H54 (cell line): Measurements from ENCODE around the gene B4GALT1.

Experiments
- DNase-seq: peaks from one replicate; pipeline ENCODE4 v3.0.0; 2011; ENCODE audit warnings: low spot score, mixed read lengths; ENCODE audit not compliant: insufficient read length
- FAIRE-seq: peaks from 3 replicates; lab custom pipeline; 2011; peaks lifted over from hg19 to GRCh38; lab: Jason Lieb, UNC
- POLR2A ChIP-seq: IDR thresholded peaks from 2 replicates; pipeline ENCODE4 v1.6.1; 2011; ENCODE audit warnings: low read depth, mild to moderate bottlenecking, low read length

The B4GALT1 gene

DNA sequence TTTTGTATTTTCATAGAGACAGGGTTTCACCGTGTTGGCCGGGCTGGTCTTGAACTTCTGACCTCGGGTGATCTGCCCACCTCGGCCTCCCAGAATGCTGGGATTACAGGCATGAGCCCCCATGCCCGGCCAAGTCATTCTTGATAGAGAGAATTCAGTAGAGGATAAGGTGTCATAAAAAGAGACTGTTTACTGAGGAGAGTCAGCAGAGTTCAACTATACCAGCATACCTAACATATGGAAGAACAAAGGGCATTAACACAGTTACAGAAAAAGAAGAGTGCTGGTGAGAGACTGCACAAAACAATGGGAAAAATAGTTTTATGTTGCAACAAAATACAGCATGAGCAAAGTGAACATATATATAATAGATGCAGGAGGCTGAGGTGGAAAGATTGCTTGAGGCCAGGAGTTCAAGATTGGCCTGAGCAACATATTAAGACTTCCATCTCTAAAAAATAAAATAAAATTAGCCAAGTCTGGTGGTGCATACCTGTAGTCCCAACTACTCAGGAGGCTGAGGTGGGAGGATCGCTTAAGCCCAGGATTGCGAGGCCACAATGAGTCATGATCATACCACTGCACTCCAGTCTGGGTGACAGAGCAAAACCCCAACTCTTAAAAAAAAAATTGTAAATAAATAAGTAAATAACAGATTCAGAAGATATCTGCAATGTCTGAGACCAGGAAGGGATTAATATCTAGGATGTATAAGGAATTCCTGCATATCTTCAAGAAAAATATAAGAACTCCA, 19.5 kb downstream of the B4GALT1 start:
- TF ChIP-seq POLR2A: no peak
- FAIRE-seq: no peak
- no peak for DNase-seq

- no peak for TF ChIP-seq POLR2A
- no peak for FAIRE-seq
Observed at GRCh38 chr9:33146298-33146697, 20.8 kb downstream of the B4GALT1 start.

GRCh38 chr9:33144551-33144950, 22.6 kb downstream of the B4GALT1 start:
- DNase-seq: no peak
- no peak for FAIRE-seq
- TF ChIP-seq POLR2A: no peak

More at GRCh38 chr9:33146298-33146697, 20.8 kb downstream of the B4GALT1 start:
- no peak for DNase-seq

- no peak for TF ChIP-seq POLR2A
- FAIRE-seq (no peak), DNase-seq (no peak)
Observed at GRCh38 chr9:33143241-33143661, 23.9 kb downstream of the B4GALT1 start.

DNA sequence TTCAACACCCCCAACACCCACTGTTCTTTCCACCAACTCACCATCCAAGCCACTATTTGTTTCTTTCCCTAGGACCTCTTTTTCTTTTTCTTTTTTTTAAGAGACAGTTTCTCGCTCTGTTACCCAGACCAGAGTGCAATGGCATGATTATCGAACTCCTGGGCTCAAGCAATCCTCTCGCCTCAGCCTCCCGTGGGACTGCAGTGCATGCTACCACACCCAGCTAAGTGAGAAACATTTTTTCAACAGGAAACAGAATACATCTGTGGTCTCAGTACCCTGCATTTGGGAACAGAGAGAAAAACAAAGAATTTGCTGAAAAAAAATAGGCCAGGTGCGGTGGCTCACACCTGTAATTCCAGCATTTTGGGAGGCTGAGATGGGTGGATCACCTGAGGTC, 24.6 kb downstream of the B4GALT1 start:
- FAIRE-seq: no peak
- DNase-seq: no peak
- no peak for TF ChIP-seq POLR2A

DNA sequence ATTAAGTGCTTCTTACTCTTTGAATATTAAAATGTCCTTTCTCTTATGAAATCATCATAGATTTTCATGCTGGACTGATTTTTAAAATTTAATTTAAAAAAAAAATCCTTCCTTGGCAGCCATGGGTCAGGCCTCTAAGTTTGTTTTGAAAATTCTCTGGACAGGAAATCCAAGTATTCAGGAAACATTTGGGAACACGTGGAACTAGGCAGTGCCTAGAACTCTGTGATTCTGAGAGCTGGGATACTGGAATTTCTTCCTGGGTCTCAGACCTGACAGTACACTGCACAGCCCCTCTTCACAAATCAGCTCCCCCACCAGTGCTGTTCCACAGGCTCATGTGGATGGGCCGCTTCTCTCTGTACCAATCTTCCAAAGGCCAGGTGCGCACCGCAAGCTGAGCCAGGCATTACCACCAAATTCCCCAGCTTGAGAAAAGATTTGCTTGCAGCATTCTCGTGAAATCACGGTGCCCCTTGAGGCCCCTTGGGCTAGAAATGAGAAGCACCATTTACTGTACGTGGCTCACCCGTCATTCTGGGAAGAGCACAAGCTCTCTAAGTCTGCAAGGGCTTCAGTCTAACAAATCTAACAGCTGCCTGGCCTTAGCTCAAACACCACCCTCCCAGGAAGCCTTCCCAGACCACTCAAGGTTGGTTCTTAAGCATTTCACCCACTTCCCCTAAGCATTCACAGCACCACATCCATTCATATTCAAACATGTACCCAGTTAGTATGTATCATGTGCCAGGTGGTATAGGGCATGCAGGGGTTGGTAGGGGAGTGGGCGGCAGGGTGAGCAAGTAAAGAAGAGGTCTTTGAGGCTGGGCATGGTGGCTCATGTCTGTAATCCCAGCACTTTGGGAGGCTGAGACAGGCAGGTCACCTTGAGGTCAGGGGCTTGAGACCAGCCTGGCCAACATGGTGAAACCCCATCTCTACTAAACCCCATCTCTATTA, 26.5 kb downstream of the B4GALT1 start:
- FAIRE-seq (no peak), DNase-seq (no peak)
- TF ChIP-seq POLR2A: no peak

- FAIRE-seq (no peak), DNase-seq (no peak)
- no peak for TF ChIP-seq POLR2A
Observed at GRCh38 chr9:33139421-33140228, 27.5 kb downstream of the B4GALT1 start.

- no peak for DNase-seq
- FAIRE-seq: no peak
- no peak for TF ChIP-seq POLR2A
Observed at GRCh38 chr9:33138768-33139167, 28.4 kb downstream of the B4GALT1 start.

- TF ChIP-seq POLR2A: no peak
- no peak for FAIRE-seq
Observed at GRCh38 chr9:33137781-33138264, 29.3 kb downstream of the B4GALT1 start.

GRCh38 chr9:33136721-33137670, 30.1 kb downstream of the B4GALT1 start:
- no peak for FAIRE-seq
- no peak for DNase-seq
- no peak for TF ChIP-seq POLR2A

More at GRCh38 chr9:33137781-33138264, 29.3 kb downstream of the B4GALT1 start:
- no peak for DNase-seq

DNA sequence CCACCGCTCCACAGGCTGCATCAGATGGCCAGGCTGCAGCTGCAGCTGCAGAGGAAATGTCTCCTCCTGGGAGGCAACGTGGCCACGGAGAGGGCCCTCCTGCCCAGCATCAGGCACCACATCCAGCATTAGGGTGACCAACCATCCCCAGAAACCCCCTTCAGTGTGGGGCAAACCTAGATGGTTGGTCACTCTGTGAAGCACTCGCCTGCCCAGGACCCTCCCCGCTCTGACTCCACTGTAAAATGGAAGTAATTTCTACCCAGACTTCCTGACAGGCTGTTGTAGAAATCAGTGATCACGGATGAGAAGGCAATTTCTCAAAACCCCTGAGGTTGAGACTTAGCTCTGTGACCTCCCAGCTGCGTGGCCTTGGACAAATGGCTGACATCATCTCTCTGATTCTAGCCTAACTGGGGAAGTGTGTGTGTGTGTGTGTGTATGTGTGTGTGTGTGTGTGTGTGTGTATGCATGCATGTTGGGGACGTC, 31.6 kb downstream of the B4GALT1 start:
- no peak for FAIRE-seq

DNA sequence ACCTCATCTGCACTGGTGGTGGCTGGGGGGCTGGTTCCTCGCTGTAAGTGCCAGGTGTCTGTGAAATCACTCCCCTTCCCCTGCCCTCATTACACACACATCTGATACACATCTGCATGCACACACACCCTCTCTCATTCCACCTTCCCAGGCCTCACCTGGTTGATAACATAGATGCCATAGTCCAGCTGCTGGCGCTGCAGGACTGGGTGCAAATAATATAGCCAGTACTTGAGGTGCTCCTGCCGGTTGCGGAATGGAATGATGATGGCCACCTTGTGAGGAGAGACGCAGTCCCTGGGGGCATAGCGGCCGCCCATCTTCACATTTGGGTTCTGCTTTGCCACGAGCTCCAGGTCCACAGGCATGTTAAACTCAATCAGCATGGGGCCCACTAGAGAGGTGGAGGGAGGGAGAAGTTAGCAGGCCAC, 32.1 kb downstream of the B4GALT1 start:
- FAIRE-seq (no peak), DNase-seq (no peak)
- no peak for TF ChIP-seq POLR2A

More for the DNA sequence above, 31.6 kb downstream of the B4GALT1 start:
- no peak for DNase-seq
- TF ChIP-seq POLR2A: no peak
